ENCODE measurements around the gene GSS.

The GSS gene

GRCh38 chr20:34955231-34956040 lies at the start of gene GSS, which contains the start of gene MYH7B:
TSS of gene GSS (minus strand) at chr20:34955806. CDS start at chr20:34951852, 3,954 bp downstream.
TSS of gene MYH7B (plus strand) at chr20:34955868. CDS start at chr20:34978006, 22,138 bp downstream.
- peak; percentile 99 for DNase-seq

- DNase-seq: no peak
Measured at GRCh38 chr20:35004749-35005462, 49.3 kb upstream of the GSS start.

- no peak for DNase-seq
Measured at GRCh38 chr20:35004051-35004725, 48.6 kb upstream of the GSS start.

GRCh38 chr20:35003211-35004031 lies 47.8 kb upstream of the GSS start:
- no peak for DNase-seq

- DNase-seq: no peak
Measured at GRCh38 chr20:35002426-35003210, 47.0 kb upstream of the GSS start.

- DNase-seq: no peak
Measured at GRCh38 chr20:35001596-35002362, 46.2 kb upstream of the GSS start.

GRCh38 chr20:35000922-35001595 lies 45.5 kb upstream of the GSS start:
- DNase-seq: no peak

GRCh38 chr20:35000311-35000921 lies 44.8 kb upstream of the GSS start:
- DNase-seq: no peak

- DNase-seq: no peak
Measured at GRCh38 chr20:34999782-35000181, 44.2 kb upstream of the GSS start.

- no peak for DNase-seq
Measured at GRCh38 chr20:34999021-34999451, 43.4 kb upstream of the GSS start.

GRCh38 chr20:34998331-34998950 lies 42.8 kb upstream of the GSS start:
- DNase-seq: no peak

GRCh38 chr20:34997774-34998173 lies 42.2 kb upstream of the GSS start:
- DNase-seq: no peak

GRCh38 chr20:34997131-34997561 lies 41.5 kb upstream of the GSS start:
- DNase-seq: peak; percentile 84

GRCh38 chr20:34996243-34997028 lies 40.8 kb upstream of the GSS start:
- DNase-seq: no peak

GRCh38 chr20:34995696-34996095 lies 40.1 kb upstream of the GSS start:
- no peak for DNase-seq

- DNase-seq: no peak
Measured at GRCh38 chr20:34995192-34995591, 39.6 kb upstream of the GSS start.

GRCh38 chr20:34994509-34995131 lies 39.0 kb upstream of the GSS start:
- DNase-seq: no peak

GRCh38 chr20:34993941-34994508 lies 38.4 kb upstream of the GSS start:
- DNase-seq: no peak
